GM12878 (cell line): ENCODE results near the gene TMTC1.

Experiments used
- ESRRA ChIP-seq: IDR thresholded peaks from 2 replicates; pipeline ENCODE4 v1.6.1; 2012; ENCODE audit warnings: mild to moderate bottlenecking, low read length, improper control_type of control experiment
- HDAC6 ChIP-seq: fragments of 200-600 bp; sonication (generic); IDR thresholded peaks from one replicate; pipeline ENCODE4 v1.8.0; 2017; ENCODE audit warnings: antibody characterized with exemption; ENCODE audit not compliant: unreplicated experiment
- MTA3 ChIP-seq: IDR thresholded peaks from 2 replicates; pipeline ENCODE4 v1.6.1; 2012; ENCODE audit warnings: low read length, inconsistent platforms, borderline replicate concordance
- NRF1 ChIP-seq: conservative IDR thresholded peaks from 2 replicates; pipeline ENCODE4 v1.6.1; 2011; ENCODE audit warnings: mild to moderate bottlenecking, low read depth, low read length, improper control_type of control experiment
- SMC3 ChIP-seq: IDR thresholded peaks from 2 replicates; pipeline ENCODE4 v1.6.1; 2011; ENCODE audit warnings: low read length, improper control_type of control experiment, borderline replicate concordance
- ZNF384 ChIP-seq: IDR thresholded peaks from 2 replicates; pipeline ENCODE4 v1.6.1; 2012; ENCODE audit warnings: low read depth, mild to moderate bottlenecking, low read length, improper control_type of control experiment, borderline replicate concordance
- TF ChIP-seq, protein P1 (sequence below), 3 experiments: IDR thresholded peaks in 2 of 3; conservative IDR thresholded peaks in 1 of 3; 2 replicates each; pipeline ENCODE4 v1.5.1; 2011; ENCODE audit warnings: low read depth in 3 of 3, low read length in 3 of 3, mild to moderate bottlenecking in 3 of 3, control low read depth in 2 of 3, moderate library complexity in 2 of 3, inconsistent platforms in 1 of 3, mixed read lengths in 1 of 3; ENCODE audit not compliant: control insufficient read depth in 2 of 3, insufficient read depth in 1 of 3; ENCODE audit errors: extremely low read depth in 1 of 3
- TF ChIP-seq, protein P2 (sequence below): IDR thresholded peaks from 2 replicates; pipeline ENCODE4 v1.6.1; 2012; ENCODE audit warnings: low read depth, low read length, improper control_type of control experiment

DNA sequence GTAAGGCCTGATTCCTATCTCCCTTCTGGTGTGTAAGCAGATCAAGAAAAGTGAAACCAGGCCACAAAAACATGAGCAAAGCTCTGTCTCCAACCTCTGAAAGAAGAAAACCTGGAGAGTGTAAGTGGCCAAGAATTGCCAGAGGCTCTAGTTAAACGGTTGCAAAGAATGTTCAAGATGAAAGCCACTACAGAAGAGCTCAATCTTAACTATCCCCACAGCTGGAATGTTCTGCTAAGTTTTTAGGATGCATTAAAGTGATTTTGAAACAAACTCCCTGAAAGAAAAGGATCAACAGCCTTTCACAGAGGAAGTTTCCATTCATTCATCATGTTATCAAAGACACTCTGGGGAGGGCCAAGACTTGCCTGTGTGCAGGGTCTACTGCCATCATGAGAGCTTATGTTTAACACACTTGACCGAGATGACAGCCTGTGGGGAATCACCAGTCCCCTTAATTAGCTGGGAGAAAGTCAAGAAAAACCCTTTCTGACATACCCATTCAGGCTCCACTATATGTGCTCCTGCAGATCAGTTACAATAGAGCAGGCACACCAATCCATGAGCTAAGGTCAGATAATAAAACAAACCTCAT, 158.3 kb downstream of the TMTC1 start:
- TF ChIP-seq HDAC6: no peak
- no peak for TF ChIP-seq NRF1
- no peak for TF ChIP-seq SMC3
- TF ChIP-seq ESRRA: no peak
- TF ChIP-seq, protein P1, sequence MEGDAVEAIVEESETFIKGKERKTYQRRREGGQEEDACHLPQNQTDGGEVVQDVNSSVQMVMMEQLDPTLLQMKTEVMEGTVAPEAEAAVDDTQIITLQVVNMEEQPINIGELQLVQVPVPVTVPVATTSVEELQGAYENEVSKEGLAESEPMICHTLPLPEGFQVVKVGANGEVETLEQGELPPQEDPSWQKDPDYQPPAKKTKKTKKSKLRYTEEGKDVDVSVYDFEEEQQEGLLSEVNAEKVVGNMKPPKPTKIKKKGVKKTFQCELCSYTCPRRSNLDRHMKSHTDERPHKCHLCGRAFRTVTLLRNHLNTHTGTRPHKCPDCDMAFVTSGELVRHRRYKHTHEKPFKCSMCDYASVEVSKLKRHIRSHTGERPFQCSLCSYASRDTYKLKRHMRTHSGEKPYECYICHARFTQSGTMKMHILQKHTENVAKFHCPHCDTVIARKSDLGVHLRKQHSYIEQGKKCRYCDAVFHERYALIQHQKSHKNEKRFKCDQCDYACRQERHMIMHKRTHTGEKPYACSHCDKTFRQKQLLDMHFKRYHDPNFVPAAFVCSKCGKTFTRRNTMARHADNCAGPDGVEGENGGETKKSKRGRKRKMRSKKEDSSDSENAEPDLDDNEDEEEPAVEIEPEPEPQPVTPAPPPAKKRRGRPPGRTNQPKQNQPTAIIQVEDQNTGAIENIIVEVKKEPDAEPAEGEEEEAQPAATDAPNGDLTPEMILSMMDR (IDR thresholded peaks at IDR 0.05 in 2 of 3, conservative IDR thresholded peaks at IDR 0.05 in 1 of 3; ENCODE audit: control insufficient read depth in 2 of 3, extremely low read depth in 1 of 3, insufficient read depth in 1 of 3, low read depth in 3 of 3, low read length in 3 of 3): no peak
- TF ChIP-seq MTA3: no peak
- TF ChIP-seq, protein P2, sequence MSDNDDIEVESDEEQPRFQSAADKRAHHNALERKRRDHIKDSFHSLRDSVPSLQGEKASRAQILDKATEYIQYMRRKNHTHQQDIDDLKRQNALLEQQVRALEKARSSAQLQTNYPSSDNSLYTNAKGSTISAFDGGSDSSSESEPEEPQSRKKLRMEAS: no peak
- no peak for TF ChIP-seq ZNF384
